Vagina (tissue), 2 donors: Measurements from ENCODE around the gene KAZN.

Experiments used
- POLR2A ChIP-seq, 2 donors: fragments of 450-650 bp; IDR thresholded peaks; one replicate each; pipeline ENCODE4 v1.6.1; 2017; ENCODE audit warnings: antibody characterized with exemption in 2 of 2, mild to moderate bottlenecking in 2 of 2, moderate library complexity in 2 of 2
- POLR2AphosphoS5 ChIP-seq, 2 donors: sonication (generic); formaldehyde crosslinking; IDR thresholded peaks; one replicate each; pipeline ENCODE4 v1.9.0; 2017; ENCODE audit warnings: antibody characterized with exemption in 2 of 2, mild to moderate bottlenecking in 2 of 2, low read depth in 1 of 2; ENCODE audit not compliant: insufficient read depth in 1 of 2
- TF ChIP-seq, protein P1 (sequence below), 3 experiments: fragments of 450-650 bp in 2 of 3; fragments of 200-600 bp in 1 of 3; sonication (generic) in 1 of 3; IDR thresholded peaks; one replicate each; pipeline ENCODE4 v1.5.1; 2017 to 2019; ENCODE audit warnings: antibody characterized with exemption in 3 of 3, mild to moderate bottlenecking in 2 of 3, moderate library complexity in 2 of 3

DNA sequence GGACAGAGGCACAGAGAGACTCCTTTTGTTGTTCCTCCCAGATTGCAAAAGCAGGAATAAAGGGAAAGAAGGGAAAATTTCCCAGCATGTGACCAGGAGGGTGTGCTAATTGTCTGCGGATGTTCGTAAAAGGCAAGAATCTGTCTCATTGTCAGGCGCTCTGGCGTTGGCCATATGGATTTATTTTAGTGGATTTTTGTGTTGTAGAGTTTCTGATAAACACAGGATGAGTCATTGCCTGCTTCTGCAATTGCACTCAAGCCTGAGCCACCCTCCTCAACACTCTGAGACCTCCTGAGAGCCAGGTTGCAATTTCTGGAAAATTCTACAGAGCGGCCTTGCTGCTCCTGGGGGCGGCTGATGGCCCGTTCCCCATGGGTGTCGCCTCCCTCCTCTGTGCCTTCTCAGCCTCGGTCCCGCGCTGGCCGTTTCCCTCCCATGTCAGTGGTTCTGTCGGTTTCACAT is 227.7 kb downstream of the KAZN start:
- peak; percentile 61 to 71 for TF ChIP-seq POLR2AphosphoS5 (IDR thresholded peaks at IDR 0.05; ENCODE audit: insufficient read depth in 1 of 2, low read depth in 1 of 2)
- TF ChIP-seq, protein P1, sequence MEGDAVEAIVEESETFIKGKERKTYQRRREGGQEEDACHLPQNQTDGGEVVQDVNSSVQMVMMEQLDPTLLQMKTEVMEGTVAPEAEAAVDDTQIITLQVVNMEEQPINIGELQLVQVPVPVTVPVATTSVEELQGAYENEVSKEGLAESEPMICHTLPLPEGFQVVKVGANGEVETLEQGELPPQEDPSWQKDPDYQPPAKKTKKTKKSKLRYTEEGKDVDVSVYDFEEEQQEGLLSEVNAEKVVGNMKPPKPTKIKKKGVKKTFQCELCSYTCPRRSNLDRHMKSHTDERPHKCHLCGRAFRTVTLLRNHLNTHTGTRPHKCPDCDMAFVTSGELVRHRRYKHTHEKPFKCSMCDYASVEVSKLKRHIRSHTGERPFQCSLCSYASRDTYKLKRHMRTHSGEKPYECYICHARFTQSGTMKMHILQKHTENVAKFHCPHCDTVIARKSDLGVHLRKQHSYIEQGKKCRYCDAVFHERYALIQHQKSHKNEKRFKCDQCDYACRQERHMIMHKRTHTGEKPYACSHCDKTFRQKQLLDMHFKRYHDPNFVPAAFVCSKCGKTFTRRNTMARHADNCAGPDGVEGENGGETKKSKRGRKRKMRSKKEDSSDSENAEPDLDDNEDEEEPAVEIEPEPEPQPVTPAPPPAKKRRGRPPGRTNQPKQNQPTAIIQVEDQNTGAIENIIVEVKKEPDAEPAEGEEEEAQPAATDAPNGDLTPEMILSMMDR (IDR thresholded peaks at IDR 0.05), result no peak
- peak in 1 of 2 donors; percentile 5 for TF ChIP-seq POLR2A (IDR thresholded peaks at IDR 0.05)
